ENCODE measurements around the gene NOXO1.

DNA sequence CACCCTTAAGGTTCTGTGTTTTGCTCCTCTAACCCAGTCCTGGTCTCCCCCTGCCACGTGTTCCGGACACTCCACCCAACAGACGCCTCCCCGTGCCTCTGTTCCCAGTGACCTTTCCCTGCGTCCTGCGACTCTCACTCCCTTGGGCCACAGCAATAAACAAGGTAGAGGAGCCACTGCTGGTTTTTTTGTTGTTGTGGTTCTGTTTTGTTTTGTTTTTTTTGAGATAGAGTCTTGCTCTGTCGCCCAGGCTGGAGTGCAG lies 34.6 kb upstream of the NOXO1 start:
- TF ChIP-seq, protein P1, sequence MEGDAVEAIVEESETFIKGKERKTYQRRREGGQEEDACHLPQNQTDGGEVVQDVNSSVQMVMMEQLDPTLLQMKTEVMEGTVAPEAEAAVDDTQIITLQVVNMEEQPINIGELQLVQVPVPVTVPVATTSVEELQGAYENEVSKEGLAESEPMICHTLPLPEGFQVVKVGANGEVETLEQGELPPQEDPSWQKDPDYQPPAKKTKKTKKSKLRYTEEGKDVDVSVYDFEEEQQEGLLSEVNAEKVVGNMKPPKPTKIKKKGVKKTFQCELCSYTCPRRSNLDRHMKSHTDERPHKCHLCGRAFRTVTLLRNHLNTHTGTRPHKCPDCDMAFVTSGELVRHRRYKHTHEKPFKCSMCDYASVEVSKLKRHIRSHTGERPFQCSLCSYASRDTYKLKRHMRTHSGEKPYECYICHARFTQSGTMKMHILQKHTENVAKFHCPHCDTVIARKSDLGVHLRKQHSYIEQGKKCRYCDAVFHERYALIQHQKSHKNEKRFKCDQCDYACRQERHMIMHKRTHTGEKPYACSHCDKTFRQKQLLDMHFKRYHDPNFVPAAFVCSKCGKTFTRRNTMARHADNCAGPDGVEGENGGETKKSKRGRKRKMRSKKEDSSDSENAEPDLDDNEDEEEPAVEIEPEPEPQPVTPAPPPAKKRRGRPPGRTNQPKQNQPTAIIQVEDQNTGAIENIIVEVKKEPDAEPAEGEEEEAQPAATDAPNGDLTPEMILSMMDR (IDR thresholded peaks at IDR 0.05; ENCODE audit: borderline replicate concordance, extremely low read depth, low read length, poor library complexity, severe bottlenecking) = no peak
- TF ChIP-seq EZH2 (IDR thresholded peaks at IDR 0.05; ENCODE audit: borderline replicate concordance, low read depth, low read length, severe bottlenecking) = no peak

All from DND-41 (cell line).